Measurements from ENCODE around the gene MLPH.

Gene MLPH

DNA sequence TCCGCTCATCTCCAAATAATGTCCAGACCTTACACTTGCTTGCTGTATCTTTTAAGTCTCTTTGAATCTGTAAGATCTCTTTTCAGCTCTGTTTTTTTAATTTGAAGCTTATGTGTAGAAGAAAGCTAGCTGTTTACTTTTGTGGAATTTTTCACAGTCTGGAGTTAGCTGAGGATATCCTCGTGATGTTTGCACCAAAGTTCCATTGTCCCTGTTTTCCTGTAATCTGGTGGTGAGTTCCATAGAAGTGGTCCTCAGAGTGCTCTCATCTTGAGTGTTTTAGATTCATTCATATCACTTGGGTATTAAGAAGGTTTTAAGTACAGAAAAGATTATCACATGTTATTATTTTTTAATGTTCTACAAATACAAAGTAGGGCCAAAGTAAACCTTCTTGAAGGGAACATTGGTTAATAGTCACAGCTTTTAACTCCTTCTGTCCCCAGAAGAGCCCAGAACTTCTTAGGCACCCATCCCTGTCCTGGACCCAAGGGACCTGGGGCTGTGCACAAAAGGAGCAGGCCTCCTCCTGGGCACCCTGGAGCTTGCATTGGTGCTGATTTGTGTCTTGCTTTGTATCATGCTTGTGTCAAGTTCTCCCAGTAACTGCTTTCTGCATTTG lies 15.0 kb downstream of the MLPH start:
- no peak for DNase-seq

GRCh38 chr2:237503201-237503600 lies 16.1 kb downstream of the MLPH start:
- DNase-seq = no peak

GRCh38 chr2:237505188-237505939 lies 18.3 kb downstream of the MLPH start:
- DNase-seq = no peak

DNA sequence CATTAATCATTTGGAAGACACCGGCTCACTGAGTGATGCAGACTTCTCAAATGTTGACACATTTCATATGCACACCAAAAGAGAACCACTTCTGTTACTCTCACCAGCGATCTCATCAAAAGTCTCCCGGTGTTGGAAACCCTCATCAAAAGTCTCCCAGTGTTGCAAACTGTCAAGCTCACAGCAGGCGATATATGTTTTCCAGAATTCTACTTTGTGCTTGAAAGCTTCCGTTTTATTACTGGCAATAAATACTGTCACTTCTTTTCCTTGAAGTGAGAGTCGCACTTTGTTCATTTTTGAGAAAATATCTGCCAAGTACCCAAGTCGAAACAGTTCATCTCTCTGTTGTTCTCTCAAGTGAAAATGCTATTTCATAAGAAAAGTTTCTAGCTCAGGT lies 20.5 kb downstream of the MLPH start:
- DNase-seq = no peak

- DNase-seq = no peak
These were observed 21.3 kb downstream of the MLPH start for GRCh38 chr2:237508361-237508760.

GRCh38 chr2:237509151-237509550 lies 22.1 kb downstream of the MLPH start:
- no peak for DNase-seq

DNA sequence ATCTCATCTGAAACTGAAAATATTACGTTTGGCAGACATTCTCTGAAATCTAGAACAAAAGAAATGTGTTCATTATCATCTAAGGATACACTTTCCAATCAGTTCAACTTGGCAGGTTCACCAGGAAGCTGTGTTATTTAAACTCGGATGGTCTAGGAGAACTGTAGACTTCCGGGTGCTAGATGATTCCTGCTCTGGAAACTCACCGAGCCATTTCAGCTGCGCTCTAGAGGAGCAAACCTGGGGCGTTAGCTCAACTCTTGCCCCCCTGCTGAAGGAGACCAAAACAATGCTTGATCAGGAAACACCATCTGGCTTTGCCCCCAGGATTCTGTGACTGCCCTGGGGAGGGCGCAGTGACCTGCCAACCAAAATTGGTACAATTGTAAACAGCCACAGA lies 22.9 kb downstream of the MLPH start:
- DNase-seq = no peak

- DNase-seq = no peak
These were observed 23.6 kb downstream of the MLPH start for GRCh38 chr2:237510502-237511217.

DNA sequence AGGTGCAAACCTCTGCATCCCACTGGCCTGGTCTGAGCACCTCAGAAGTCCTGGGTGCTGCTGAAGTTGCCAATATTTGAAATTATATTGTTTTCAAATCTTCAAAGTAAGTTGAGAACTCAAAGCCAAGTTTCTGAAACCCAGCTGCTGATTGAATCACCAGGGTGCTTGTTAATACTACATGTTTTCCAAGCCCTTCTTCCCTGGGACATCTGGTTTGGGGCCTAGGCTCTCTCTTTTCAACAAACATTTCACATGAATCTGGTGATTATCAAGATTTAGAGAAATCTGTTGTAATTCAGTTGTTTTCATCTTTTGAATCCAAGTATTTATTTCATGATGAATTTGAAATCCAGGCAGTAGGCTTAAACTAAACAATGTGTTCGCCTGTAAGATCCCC lies 24.4 kb downstream of the MLPH start:
- DNase-seq = no peak

- DNase-seq = no peak
These were observed 24.9 kb downstream of the MLPH start for GRCh38 chr2:237511885-237512405.

DNA sequence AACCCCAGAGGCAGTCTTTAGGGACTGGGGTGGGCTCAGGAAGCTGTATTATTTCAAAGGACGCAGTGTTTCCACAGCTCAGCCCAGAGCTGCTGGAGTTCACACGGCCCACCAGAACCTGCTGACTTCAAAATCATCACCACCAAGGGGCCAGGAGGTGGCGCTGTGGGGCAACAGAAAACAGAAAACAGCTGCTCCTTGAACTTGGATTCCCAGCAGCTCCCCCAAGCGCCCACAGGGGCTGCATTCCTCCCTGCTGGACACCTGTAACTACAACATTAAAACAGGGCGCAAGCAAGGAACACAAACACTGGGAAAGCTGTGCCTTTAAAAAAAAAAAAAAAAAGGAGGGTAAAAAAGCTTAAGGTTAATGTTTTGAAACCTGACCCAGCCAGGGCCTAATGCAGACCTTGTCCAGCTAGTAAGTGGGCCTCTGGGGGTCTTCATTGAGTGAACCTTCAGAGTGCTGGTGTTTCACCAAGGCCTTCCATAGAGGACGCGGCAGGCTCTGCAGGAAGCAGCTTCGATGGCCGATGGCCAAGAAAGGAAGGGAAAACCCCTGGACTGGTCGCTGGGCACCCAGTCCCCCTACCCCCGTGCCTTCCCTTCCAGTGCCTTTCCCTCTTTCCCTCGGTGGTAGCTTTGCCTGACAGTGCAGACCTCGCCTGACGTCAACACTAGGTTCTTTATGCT lies 25.9 kb downstream of the MLPH start:
- peak; percentile 90 for DNase-seq

DNA sequence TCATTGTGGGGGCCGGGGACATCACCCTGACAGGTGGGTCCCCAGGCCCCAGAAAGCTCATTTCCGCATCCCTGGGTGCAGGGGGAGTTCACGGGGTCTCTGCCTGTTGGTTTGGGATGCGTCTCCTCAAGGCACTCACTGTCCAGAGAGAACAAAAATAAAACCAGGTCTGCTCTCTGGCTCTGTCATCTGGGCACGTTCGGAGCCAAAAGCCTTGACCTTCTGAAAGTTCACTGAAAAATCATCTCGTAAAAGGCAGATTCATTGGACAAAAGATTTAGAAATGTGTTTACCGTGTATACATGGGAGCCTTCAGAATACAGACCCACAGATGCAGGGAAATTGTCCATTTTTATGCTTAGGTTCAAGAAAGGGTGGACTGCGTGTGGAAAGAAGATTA lies 26.6 kb downstream of the MLPH start:
- DNase-seq = no peak

- DNase-seq = no peak
These were observed 27.6 kb downstream of the MLPH start for GRCh38 chr2:237514474-237515130.

- no peak for DNase-seq
These were observed 28.1 kb downstream of the MLPH start for GRCh38 chr2:237515166-237515565.

- no peak for DNase-seq
These were observed 28.7 kb downstream of the MLPH start for GRCh38 chr2:237515621-237516275.

- no peak for DNase-seq
These were observed 30.1 kb downstream of the MLPH start for GRCh38 chr2:237517163-237517562.

GRCh38 chr2:237517990-237518389 lies 30.9 kb downstream of the MLPH start:
- DNase-seq = no peak

DNA sequence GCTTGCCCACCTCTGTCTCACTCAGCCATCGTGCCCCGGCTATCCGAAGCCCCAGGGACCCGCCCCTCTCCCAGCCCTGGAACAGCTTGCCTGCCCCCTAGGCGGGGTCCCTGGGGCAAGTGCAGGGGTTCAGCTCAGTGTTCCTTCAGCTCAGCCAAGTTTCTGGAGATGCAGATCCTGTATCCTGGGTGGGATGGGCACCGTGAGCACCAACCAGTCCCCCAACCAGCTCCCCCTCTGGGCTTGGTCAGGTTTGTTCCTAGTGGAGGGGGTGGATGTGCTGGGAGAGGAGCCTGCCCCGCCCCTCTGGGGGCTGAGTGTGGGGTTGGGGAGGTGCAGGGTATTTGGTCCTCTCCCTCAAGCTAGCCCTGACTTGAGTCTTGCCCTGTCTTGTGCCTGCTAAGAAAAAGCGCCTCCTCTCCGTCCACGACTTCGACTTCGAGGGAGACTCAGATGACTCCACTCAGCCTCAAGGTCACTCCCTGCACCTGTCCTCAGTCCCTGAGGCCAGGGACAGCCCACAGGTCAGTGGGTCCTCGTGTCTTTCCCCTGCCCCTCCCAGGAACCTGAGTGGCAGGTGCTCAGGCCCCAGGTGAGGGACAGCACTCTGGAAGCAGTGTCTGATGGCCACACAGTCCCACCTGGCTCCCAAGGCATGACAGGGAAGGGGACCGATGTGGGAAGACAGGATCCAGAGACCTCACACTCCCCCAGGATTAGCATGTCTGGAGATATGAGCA lies 32.6 kb downstream of the MLPH start:
- no peak for DNase-seq

GRCh38 chr2:237520290-237520689 lies 33.2 kb downstream of the MLPH start:
- DNase-seq = no peak

GRCh38 chr2:237524631-237525030 lies 37.6 kb downstream of the MLPH start:
- DNase-seq = no peak

- no peak for DNase-seq
These were observed 38.6 kb downstream of the MLPH start for GRCh38 chr2:237525559-237526157.

Measured in activated CD8-positive, alpha-beta memory T cell treated with anti-CD3 and anti-CD28 coated beads for 24 hours (primary cell).